Ascending aorta (tissue), 2 donors: ENCODE data around the gene PCBP3. TPM values are rescaled to one million over a fixed set of nuclear protein-coding genes. Genes with fewer than 3 reads are reported as not detected.
A peak's percentile ranks its signal among the peaks of the same experiment; 100 is the strongest.

Experiments
- DNase-seq, 2 donors: peaks; one replicate each; pipeline ENCODE4 v3.0.0-alpha.2; 2019; ENCODE audit warnings: low spot score in 2 of 2
- H3K27ac ChIP-seq, 2 donors: fragments of 200-600 bp; sonication (generic); one replicate each; pipeline ENCODE4 v1.5.1; 2016 to 2017; ENCODE audit warnings: mild to moderate bottlenecking in 1 of 2
- H3K27me3 ChIP-seq: fragments of 200-600 bp; sonication (generic); one replicate; pipeline ENCODE4 v1.5.1; 2017
- H3K36me3 ChIP-seq, 2 donors: fragments of 200-600 bp; sonication (generic); one replicate each; pipeline ENCODE4 v1.5.1; 2016
- H3K4me1 ChIP-seq, 2 donors: fragments of 200-600 bp; sonication (generic); one replicate each; pipeline ENCODE4 v1.5.1; 2016 to 2017; ENCODE audit warnings: mild to moderate bottlenecking in 1 of 2
- H3K4me3 ChIP-seq, 2 donors: fragments of 200-600 bp; sonication (generic); one replicate each; pipeline ENCODE4 v1.5.1; 2016 to 2017; ENCODE audit warnings: mild to moderate bottlenecking in 1 of 2
- H3K9me3 ChIP-seq, 2 donors: fragments of 200-600 bp; sonication (generic); one replicate each; pipeline ENCODE4 v1.5.1; 2016
- intact Hi-C: fragments of 100-400 bp; cut with DNase I; formaldehyde crosslinking; loops from one replicate; pipeline ENCODE4 v1.15.1; 2023
- total RNA-seq: library from RNA; depleted of rRNA; stranded (reverse); fragments of >200 nt; gene quantifications from one replicate; pipeline ENCODE4 v1.1.0, GENCODE V29; 2016
- TF ChIP-seq, protein P1 (sequence below), 3 experiments: fragments of 200-600 bp in 2 of 3; fragments of 450-650 bp in 1 of 3; sonication (generic) in 2 of 3; IDR thresholded peaks; one replicate each; pipeline ENCODE4 v1.5.1; 2016 to 2019; ENCODE audit warnings: antibody characterized with exemption in 3 of 3, mild to moderate bottlenecking in 1 of 3, moderate library complexity in 1 of 3

The PCBP3 gene
- total RNA-seq, 1 donor from 2014 or later, result not detected

DNA sequence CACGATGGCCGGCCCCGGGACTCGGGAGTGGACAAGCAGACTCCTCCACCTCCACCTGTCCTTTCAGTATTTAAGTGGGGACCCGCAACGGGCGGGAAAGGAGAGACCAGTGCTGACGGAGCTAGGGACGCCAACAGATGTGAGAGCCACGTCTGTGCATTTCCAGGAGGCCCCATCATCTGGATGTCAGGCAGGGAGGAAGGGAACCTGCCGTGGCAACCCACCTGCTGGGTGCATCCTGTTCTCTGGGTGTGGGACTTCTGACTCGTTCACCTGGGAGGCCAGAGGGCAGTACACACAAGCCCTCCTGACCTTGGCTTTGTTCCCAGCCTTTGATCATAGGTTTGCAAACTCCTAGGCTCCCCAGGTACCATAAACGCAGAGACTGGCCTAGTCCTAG, 5.6 kb upstream of the PCBP3 start:
- Histone ChIP-seq H3K4me1 (no peaks in the 10 kb centered on the region), H3K27ac (no peak overlapping the region), H3K27me3 (no peaks in the 10 kb centered on the region), H3K9me3 (no peaks in the 10 kb centered on the region), H3K4me3 (no peak overlapping the region), H3K36me3 (no peaks in the 10 kb centered on the region)
- intact Hi-C loops, result no loop called here
- DNase-seq, result no peak
- TF ChIP-seq, protein P1, sequence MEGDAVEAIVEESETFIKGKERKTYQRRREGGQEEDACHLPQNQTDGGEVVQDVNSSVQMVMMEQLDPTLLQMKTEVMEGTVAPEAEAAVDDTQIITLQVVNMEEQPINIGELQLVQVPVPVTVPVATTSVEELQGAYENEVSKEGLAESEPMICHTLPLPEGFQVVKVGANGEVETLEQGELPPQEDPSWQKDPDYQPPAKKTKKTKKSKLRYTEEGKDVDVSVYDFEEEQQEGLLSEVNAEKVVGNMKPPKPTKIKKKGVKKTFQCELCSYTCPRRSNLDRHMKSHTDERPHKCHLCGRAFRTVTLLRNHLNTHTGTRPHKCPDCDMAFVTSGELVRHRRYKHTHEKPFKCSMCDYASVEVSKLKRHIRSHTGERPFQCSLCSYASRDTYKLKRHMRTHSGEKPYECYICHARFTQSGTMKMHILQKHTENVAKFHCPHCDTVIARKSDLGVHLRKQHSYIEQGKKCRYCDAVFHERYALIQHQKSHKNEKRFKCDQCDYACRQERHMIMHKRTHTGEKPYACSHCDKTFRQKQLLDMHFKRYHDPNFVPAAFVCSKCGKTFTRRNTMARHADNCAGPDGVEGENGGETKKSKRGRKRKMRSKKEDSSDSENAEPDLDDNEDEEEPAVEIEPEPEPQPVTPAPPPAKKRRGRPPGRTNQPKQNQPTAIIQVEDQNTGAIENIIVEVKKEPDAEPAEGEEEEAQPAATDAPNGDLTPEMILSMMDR (IDR thresholded peaks at IDR 0.05), result no peak

DNA sequence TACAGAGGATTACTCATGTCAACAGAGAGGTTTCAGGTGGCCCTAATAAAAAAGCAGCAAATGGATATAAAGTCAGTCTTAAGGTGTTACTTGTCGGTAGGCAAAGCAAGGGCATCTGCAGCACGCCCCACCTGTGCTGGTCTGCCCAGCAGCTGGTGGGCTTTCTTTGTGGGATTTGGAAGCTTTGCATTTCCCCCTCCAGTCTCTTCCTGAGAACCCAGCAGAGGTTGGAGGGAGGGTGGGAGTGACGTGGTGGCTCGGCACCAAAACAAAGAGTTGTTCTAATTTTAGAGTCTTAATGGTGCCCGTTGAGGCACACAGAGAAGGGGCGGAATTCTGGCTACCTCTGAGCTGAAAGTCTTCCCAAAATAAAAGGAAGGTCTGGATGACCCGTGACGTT, 4.8 kb upstream of the PCBP3 start:
- no peak for DNase-seq
- Histone ChIP-seq H3K4me1 (no peaks in the 10 kb centered on the region), H3K36me3 (no peaks in the 10 kb centered on the region), H3K4me3 (no peak overlapping the region), H3K9me3 (no peaks in the 10 kb centered on the region), H3K27me3 (no peaks in the 10 kb centered on the region), H3K27ac (no peak overlapping the region)
- TF ChIP-seq, protein P1 (IDR thresholded peaks at IDR 0.05), result no peak
- intact Hi-C loops, result no loop called here

DNA sequence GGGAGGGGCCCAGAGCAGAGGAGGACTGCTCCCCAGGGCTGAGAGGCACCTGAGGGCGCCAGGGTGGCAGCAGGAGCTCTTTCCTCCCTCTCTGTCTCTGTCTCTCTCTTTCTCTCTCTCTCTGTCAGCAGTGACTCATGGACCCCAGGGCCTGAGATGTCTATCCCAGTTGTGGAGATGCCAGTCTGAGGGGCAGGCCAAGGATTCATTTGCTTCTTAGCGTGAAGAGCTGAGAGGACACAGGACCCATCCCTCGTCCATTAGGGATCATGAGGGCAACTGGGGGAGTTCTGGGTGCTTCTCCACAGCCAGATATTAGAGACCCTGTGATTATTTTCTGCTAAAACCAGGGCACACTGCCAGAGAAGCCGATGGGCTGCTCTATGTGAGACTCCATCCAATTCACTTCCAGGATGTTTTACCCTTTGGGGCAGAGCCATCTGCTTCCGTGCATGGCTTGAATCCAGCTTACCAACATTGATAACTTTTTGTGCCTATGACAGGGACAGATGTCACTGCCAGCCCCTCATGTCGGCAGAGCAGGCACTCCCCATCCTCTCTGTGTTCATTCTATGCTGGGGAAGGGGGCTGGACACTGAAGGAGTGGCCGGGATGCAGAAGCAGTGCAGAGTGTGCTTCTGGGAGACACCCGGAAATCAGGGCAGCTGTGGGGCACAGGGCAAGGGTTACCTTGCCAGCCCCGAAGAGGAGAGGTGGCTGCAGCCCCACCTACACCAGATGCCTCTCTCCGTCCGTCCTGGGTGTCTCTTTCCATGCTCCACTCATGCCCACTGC, 4.1 kb upstream of the PCBP3 start:
- H3K4me3 ChIP-seq, result no peak overlapping the region
- H3K4me1 ChIP-seq, result peaks cover under 1 to 2% of the 10 kb centered on the region in 2 donors
- intact Hi-C loops, result no loop called here
- peaks cover under 1% of the 10 kb centered on the region for H3K27me3 ChIP-seq
- TF ChIP-seq, protein P1 (IDR thresholded peaks at IDR 0.05), result no peak
- H3K36me3 ChIP-seq, result no peaks in the 10 kb centered on the region
- H3K9me3 ChIP-seq, result no peaks in the 10 kb centered on the region
- no peak overlapping the region for H3K27ac ChIP-seq
- DNase-seq, result no peak

DNA sequence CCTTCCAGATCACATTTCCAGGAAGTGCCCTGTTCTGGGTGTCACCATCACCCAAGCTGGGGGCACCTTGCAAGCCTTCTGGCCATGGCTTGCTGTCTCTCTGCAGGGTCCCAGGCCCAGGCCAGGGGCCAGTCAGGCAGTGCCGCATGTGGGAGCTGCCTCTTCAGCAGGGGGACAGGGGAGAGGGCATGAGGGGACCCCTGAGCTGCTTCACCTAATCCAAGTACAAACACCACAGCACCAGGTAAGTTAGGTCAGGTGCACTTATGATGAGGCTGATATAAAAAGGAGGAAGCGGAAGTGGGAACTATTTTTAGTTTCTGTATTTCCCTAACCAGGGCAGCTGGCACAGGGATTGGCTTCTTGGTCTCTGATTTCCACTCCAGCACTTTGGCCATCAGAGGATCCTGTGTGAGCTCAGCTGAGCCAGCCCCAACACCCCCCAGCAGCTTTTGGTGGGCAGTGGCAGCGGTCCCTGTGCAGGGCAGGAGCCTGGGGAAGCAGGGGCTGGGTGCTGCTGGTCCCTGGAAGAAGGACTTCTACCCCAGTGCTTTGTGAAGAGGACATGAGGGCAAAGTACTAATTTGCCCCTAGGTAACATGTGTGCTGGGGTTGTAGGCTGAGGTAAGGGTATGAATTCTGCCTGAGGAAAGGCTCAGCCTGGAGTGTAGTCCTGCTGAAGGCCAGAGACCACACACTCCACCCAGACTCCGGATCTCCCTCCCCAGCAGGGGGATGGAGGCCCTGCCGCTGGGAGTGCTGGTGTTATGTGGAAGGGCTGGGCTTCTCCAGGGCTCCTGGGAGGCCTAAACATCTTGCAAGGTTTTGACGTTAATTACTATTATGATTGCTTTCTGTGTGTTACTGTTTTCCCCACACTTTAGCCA, 3.3 kb upstream of the PCBP3 start:
- H3K4me1 ChIP-seq, result peaks cover 2 to 3% of the 10 kb centered on the region in 2 donors
- H3K27ac ChIP-seq, result peak overlapping the region in 1 of 2 donors; percentile 31
- DNase-seq, result no peak
- H3K27me3 ChIP-seq, result peaks cover 4% of the 10 kb centered on the region
- H3K4me3 ChIP-seq, result no peak overlapping the region
- TF ChIP-seq, protein P1 (IDR thresholded peaks at IDR 0.05), result no peak
- H3K36me3 ChIP-seq, result no peaks in the 10 kb centered on the region
- intact Hi-C loops, result loop anchor here (5.0 kb wide), 3 partner anchors 83 to 1303 kb away; partner anchors contain the start of genes CFAP410 and PTTG1IP
- H3K9me3 ChIP-seq, result no peaks in the 10 kb centered on the region

DNA sequence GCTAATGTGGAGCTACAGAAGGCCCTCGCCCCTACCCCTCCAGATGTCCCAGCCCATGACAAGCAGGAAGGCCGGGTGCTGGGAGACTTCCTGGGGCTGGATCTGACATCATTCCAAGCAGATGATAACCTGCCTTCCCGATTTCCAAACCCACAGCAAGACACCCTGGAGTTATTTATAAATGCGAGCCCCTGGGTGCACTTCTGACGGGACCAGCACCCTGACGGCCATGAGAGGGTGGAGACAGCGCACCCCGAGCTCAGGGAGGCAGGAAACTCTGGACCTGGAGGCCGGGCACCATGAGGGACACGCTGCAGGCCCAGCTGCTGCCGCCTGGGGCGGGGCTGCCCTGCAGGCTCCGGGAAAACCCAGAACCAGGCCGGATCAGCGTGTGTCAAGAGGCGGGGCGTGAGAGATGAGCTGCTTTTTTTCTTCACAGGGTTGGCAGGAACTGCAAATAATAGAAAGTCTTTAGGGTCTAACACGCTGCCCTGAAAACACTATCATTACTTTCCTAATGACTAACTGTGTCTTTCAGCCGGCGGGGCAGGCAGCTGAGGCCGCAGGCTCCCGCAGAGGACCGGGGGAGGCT, 2.5 kb upstream of the PCBP3 start:
- H3K4me1 ChIP-seq, result peaks cover 2 to 3% of the 10 kb centered on the region in 2 donors
- intact Hi-C loops, result loop anchor here (5.0 kb wide), 3 partner anchors 84 to 1304 kb away; partner anchors contain the start of genes CFAP410 and PTTG1IP
- peak overlapping the region in 1 of 2 donors; percentile 31 for H3K27ac ChIP-seq

More for the DNA sequence above, 2.5 kb upstream of the PCBP3 start:
- TF ChIP-seq, protein P1 (IDR thresholded peaks at IDR 0.05), result no peak
- no peak overlapping the region for H3K4me3 ChIP-seq
- DNase-seq, result no peak
- H3K9me3 ChIP-seq, result no peaks in the 10 kb centered on the region
- no peaks in the 10 kb centered on the region for H3K36me3 ChIP-seq
- peaks cover 4% of the 10 kb centered on the region for H3K27me3 ChIP-seq
